ENCODE data around the gene SCARB1.
A peak's percentile ranks its signal among the peaks of the same experiment; 100 is the strongest.

The SCARB1 gene

GRCh38 chr12:124861898-124862676, 1.6 kb downstream of the SCARB1 start:
- no peak for DNase-seq

DNA sequence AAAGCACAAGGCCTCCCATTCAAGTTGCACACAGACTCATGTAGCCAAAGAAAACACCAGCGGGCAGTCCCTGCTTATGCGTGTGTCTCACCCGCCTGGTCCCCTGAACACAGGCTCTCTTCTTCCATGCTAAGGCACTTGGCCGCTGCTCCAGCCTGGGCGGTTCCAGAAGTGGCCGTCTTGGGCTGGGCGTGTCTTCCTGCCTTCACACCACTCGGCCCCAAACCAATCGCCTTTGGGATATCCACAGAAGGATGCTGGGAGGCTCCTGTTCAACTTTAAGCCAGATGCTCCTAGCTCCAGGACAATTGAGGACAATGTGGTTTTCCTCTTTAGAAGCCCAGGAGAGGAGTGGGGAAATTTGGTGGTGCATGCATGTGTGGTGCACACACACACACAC, 2.2 kb downstream of the SCARB1 start:
- DNase-seq = peak in 1 of 2 experiments; percentile 31

DNA sequence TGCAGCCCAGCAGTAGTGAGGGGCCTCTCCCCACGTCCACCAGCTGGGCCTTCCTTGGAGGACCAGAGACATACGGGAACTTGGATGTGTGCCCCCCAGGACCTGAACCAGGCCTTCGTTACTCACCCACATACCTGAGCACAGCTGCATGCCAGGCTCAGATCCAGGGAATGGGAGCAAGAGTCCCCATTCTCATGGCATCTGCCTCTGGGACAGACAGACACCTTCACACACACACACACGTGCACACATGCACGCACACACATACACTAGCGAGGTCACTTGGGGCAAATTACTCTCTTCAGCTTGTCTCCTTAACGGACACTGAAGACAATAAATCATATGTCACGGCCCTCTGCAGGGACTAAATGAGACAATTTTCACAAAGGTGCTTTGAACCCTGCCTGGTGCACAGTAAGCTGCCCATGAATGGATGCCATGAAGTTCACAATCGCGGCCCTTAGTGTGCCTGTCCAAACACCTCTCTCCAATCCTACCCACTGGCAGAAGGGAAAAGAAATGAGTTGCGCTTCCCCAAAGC, 5.7 kb downstream of the SCARB1 start:
- DNase-seq = no peak

- no peak for DNase-seq
Measured at GRCh38 chr12:124856842-124857178, 6.9 kb downstream of the SCARB1 start.

DNA sequence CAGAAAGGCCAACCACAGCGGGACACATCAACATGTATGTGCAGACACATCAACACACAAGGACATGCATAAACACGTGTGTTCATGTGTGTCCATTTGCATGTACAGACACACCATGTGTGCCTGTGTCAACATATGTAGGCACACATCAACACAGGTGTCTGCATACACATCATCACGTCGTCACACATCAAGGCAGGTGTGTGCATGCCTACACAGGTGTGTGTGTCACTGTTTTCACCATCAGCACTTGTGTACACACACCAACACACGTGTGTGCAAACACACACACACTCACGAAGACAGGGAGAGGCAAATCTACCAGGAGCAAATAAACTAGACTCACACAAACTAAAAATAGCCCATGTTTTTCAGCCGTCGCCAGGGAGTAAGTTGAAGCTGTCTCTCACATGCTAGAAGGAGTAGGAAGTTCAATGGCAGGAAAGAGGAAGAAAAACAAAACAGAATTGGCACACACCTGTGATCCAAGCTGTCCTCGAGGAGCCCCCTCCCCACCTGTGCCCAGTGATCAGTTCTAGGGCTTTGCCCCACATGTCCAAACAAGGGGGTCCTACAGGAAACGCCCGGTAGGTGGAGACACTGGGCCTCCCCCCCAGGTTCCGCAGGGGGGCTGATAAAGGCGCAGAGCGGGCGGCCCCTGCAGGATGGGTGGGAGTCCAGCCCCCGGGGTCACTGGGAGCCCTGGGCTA, 7.4 kb downstream of the SCARB1 start:
- no peak for DNase-seq

GRCh38 chr12:124855275-124855957, 8.2 kb downstream of the SCARB1 start:
- DNase-seq = no peak

- DNase-seq = no peak
Measured at GRCh38 chr12:124854637-124855184, 9.0 kb downstream of the SCARB1 start.

- no peak for DNase-seq
Measured at GRCh38 chr12:124853781-124854636, 9.7 kb downstream of the SCARB1 start.

- DNase-seq = no peak
Measured at GRCh38 chr12:124852911-124853427, 10.7 kb downstream of the SCARB1 start.

DNA sequence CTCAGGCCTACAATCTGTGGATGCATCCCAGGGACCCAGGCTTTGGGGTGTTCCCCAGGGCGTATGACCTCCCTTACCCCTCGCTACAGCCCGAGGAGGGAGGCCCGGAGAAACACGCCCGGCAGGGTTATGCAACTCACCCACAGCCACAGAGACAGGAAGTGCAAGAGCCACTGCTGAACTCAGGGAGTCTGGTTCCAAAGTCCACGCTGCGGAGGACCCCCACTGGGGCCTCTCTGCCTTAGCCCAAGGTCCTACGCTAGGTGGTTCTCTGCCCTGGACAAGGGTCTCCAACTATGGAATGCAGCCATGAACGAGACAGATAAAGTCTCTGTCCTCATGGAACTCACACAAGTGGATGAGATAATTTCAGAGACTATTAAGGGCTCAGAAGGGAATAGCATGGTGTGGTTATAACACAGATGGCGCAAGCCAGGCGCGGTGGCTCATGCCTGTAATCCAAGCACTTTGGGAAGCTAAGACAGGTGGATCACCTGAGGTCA, 11.3 kb downstream of the SCARB1 start:
- DNase-seq = no peak

- no peak for DNase-seq
Measured at GRCh38 chr12:124851342-124851741, 12.3 kb downstream of the SCARB1 start.

- DNase-seq = no peak
Measured at GRCh38 chr12:124849382-124849781, 14.3 kb downstream of the SCARB1 start.

- no peak for DNase-seq
Measured at GRCh38 chr12:124848621-124849380, 14.9 kb downstream of the SCARB1 start.

DNA sequence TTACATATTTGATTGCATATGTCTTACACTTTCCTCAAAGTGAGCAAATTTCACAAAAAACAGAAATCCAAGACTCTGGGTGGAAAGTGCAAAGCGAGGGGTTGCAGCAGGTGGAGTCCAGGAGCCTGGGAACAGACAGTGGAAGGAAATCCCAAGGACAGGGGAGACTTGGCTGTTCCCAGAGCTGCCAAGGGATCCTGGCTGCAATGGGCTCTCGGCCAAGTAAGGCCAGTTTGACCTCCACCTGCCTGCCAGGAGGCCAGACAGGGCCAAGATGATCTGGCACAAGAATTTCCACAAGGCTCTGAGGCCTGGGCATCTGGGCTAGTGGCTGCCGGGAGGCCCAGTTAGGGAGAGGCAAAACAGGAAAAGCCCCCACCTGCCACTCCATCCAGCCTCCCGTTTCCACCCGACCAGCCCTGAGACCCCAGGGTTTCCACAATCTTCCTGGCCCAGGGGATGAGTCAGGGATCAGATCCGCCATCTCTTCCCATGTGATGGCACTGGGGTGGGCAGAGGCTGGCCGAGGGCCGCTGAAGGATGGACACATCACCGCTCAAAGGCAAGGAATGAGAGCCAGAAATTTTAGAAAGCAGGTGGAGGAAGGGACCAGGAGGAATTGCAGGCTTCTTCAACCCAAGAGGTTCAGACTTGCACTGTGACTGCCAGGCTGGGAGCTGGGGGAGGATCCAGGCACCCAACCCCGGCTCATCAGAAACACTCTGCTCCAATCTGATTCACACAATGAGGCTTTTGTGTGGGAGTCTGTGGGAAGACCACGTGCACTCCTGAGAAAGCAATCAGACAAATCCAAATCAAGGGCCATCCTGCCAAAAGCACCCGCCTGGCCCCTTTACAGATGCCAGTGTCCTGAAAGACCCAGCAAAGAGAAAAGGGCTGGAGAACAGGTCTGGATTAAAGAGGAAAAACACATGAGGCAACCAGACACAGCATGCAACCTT, 16.3 kb downstream of the SCARB1 start:
- DNase-seq = peak; percentile 5 to 34

DNA sequence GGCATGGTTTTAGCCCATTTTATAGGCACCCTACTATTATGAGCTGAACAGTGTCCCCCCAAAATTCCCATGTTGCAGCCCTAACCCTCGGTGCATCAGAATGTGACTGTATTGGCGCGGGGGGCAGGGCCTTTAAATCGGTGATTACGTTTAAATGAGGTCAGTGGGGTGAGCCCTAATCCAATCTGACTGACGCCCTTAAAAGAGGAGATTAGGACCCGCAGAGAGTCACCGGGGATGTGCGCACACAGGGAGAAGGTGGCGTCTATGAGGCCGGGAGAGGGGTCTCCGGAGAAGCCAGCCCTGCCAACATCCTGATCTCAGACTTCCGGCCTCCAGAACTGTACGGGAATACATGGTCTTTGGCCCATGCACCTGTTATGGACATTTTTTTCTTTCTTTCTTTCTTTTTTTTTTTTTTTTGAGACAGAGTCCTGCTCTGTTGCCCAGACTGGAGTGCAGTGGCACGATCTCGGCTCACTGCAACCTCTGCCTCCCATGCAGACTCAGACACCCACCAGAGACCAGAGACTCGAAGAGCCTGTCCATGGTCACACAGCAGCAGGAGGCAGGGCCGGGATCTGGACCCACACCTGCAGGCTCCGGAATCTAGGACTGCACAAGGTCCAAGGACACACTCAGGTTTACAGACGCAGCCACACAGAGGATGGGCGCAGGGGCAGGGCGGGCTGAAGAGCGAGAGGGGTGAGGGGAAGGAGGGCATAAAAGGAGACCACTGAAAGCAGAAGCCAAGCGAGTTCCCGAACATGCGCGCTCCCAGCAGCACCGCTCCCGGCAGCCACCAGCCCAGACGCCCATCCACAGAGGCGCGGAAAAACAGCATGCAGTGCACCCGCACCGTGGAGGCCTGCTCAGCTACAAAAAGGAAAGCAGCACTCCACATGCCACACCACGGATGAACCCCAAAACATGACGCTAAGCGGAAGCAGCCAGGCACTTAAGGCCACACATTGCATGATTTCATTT, 19.0 kb downstream of the SCARB1 start:
- DNase-seq = no peak

DNA sequence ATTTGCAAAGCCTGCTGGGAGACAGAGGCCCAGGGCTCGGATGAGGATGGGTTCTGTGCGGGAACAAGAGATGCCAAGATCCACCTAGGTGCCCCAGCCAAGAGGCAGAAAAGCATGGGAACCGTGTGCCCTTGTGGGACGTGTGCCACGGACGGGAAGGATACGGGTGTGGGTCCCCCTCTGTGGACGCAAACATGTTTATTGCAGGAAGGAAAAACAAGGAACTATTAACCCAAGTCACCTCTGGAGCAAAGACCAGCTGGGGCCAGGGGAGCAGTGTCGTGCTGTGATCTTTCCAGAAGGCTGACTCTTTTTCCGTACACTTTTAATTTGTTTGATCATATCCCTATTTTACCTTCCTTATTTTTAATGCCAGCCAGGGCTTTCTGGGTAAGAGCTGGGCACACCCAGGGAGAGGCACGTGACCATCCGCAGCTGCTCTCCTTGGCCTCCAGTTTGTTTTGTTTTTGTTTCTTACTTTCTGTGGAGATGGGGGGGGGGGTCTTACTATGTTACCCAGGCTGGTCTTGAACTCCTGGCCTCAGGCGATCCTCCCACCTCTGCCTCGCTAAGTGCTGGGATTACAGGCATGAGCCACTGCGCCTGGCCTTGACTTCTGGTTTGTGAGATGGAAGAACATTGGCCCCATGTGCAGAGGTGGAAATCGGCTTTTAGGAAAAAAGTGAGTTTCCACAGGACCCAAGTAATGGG, 20.7 kb downstream of the SCARB1 start:
- DNase-seq = no peak

GRCh38 chr12:124842073-124842749, 21.5 kb downstream of the SCARB1 start:
- no peak for DNase-seq
